H1 (cell line): Measurements from ENCODE around the gene GNAQ.

ENCODE experiments used
- CHD2 ChIP-seq: IDR thresholded peaks from 2 replicates; pipeline ENCODE4 v1.6.1; 2012; ENCODE audit warnings: low read length, improper control_type of control experiment
- CREB1 ChIP-seq: IDR thresholded peaks from 2 replicates; pipeline ENCODE4 v1.6.1; 2012; ENCODE audit warnings: inconsistent platforms
- CTCF ChIP-seq, 3 experiments: IDR thresholded peaks; 1 replicate in 2 of 3; 2 replicates in 1 of 3; pipeline versions ENCODE4 v1.5.1 to v1.6.1; 2011; ENCODE audit warnings: low read length in 3 of 3, mild to moderate bottlenecking in 3 of 3, inconsistent platforms in 2 of 3, low read depth in 1 of 3, moderate library complexity in 1 of 3; ENCODE audit not compliant: insufficient read depth in 1 of 3; ENCODE audit errors: control extremely low read depth in 1 of 3
- EP300 ChIP-seq, 2 experiments: IDR thresholded peaks; 1 replicate in 1 of 2; 2 replicates in 1 of 2; pipeline ENCODE4 v1.6.1; 2011 to 2012; ENCODE audit warnings: low read depth in 2 of 2, low read length in 2 of 2, mild to moderate bottlenecking in 2 of 2, borderline replicate concordance in 1 of 2, inconsistent platforms in 1 of 2, moderate library complexity in 1 of 2
- GABPA ChIP-seq: IDR thresholded peaks from 2 replicates; pipeline ENCODE4 v1.6.1; 2011; ENCODE audit warnings: mild to moderate bottlenecking, low read length, moderate library complexity, borderline replicate concordance; ENCODE audit not compliant: insufficient read depth
- HDAC2 ChIP-seq, 2 experiments: fragments of 300-600 bp in 1 of 2; sonication (generic) in 1 of 2; IDR thresholded peaks; 2 replicates each; pipeline ENCODE4 v1.6.1; 2011 to 2012; ENCODE audit warnings: low read depth in 2 of 2, low read length in 2 of 2, mild to moderate bottlenecking in 2 of 2, moderate library complexity in 2 of 2, borderline replicate concordance in 1 of 2, inconsistent platforms in 1 of 2
- KDM1A ChIP-seq: fragments of 200-600, 300-600 bp; sonication (generic); IDR thresholded peaks from 2 replicates; pipeline ENCODE4 v1.7.1; 2016; ENCODE audit warnings: mild to moderate bottlenecking, low read length, borderline replicate concordance
- POLR2A ChIP-seq, 2 experiments: IDR thresholded peaks; 1 replicate in 1 of 2; 2 replicates in 1 of 2; pipeline ENCODE4 v1.6.1; 2011; ENCODE audit warnings: low read depth in 2 of 2, low read length in 2 of 2, mild to moderate bottlenecking in 2 of 2; ENCODE audit errors: control extremely low read depth in 1 of 2
- POLR2AphosphoS5 ChIP-seq: IDR thresholded peaks from 2 replicates; pipeline ENCODE4 v1.6.1; 2011; ENCODE audit warnings: low read depth, low read length
- RAD21 ChIP-seq, 2 experiments: IDR thresholded peaks in 1 of 2; conservative IDR thresholded peaks in 1 of 2; 2 replicates each; pipeline ENCODE4 v1.6.1; 2011; ENCODE audit warnings: low read depth in 2 of 2, low read length in 2 of 2, improper control_type of control experiment in 1 of 2, inconsistent platforms in 1 of 2, mild to moderate bottlenecking in 1 of 2, moderate library complexity in 1 of 2
- SIN3A ChIP-seq, 2 experiments: IDR thresholded peaks in 1 of 2; conservative IDR thresholded peaks in 1 of 2; 2 replicates each; pipeline ENCODE4 v1.6.1; 2011 to 2012; ENCODE audit warnings: low read length in 2 of 2, improper control_type of control experiment in 1 of 2, low read depth in 1 of 2, mild to moderate bottlenecking in 1 of 2
- SP2 ChIP-seq: IDR thresholded peaks from 2 replicates; pipeline ENCODE4 v1.6.1; 2012; ENCODE audit warnings: mild to moderate bottlenecking, low read length, inconsistent platforms
- TAF1 ChIP-seq: IDR thresholded peaks from 2 replicates; pipeline ENCODE4 v1.6.1; 2011; ENCODE audit warnings: mild to moderate bottlenecking, low read depth, low read length
- TBP ChIP-seq: IDR thresholded peaks from 2 replicates; pipeline ENCODE4 v1.6.1; 2011; ENCODE audit warnings: low read depth, low read length, improper control_type of control experiment

GRCh38 chr9:77987081-77987656 lies 44.4 kb downstream of the GNAQ start:
- TF ChIP-seq SIN3A (conservative IDR thresholded peaks at IDR 0.05 in 1 of 2, IDR thresholded peaks at IDR 0.05 in 1 of 2; ENCODE audit: low read depth in 1 of 2, low read length in 2 of 2), result no peak
- TF ChIP-seq CTCF (IDR thresholded peaks at IDR 0.05; ENCODE audit: control extremely low read depth in 1 of 3, insufficient read depth in 1 of 3, low read depth in 1 of 3, low read length in 3 of 3), result no peak
- no peak for TF ChIP-seq POLR2AphosphoS5
- no peak for TF ChIP-seq CHD2
- no peak for TF ChIP-seq POLR2A (IDR thresholded peaks at IDR 0.05; ENCODE audit: control extremely low read depth in 1 of 2, low read depth in 2 of 2, low read length in 2 of 2)
- no peak for TF ChIP-seq TAF1
- TF ChIP-seq GABPA, result no peak
- no peak for TF ChIP-seq TBP
- TF ChIP-seq CREB1, result no peak
- no peak for TF ChIP-seq RAD21 (IDR thresholded peaks at IDR 0.05 in 1 of 2, conservative IDR thresholded peaks at IDR 0.05 in 1 of 2; ENCODE audit: low read depth in 2 of 2, low read length in 2 of 2)
- no peak for TF ChIP-seq KDM1A
- no peak for TF ChIP-seq SP2
- TF ChIP-seq EP300 (IDR thresholded peaks at IDR 0.05; ENCODE audit: borderline replicate concordance in 1 of 2, low read depth in 2 of 2, low read length in 2 of 2), result no peak
- TF ChIP-seq HDAC2 (IDR thresholded peaks at IDR 0.05; ENCODE audit: borderline replicate concordance in 1 of 2, low read depth in 2 of 2, low read length in 2 of 2), result no peak
